Measurements from ENCODE around the gene MARCKS. TPM values are rescaled to one million over a fixed set of nuclear protein-coding genes. Genes with fewer than 3 reads are reported as not detected.

Gene MARCKS
- polyA plus RNA-seq, 4 donors: 18.1 to 82.0 (median 26.2) TPM

DNA sequence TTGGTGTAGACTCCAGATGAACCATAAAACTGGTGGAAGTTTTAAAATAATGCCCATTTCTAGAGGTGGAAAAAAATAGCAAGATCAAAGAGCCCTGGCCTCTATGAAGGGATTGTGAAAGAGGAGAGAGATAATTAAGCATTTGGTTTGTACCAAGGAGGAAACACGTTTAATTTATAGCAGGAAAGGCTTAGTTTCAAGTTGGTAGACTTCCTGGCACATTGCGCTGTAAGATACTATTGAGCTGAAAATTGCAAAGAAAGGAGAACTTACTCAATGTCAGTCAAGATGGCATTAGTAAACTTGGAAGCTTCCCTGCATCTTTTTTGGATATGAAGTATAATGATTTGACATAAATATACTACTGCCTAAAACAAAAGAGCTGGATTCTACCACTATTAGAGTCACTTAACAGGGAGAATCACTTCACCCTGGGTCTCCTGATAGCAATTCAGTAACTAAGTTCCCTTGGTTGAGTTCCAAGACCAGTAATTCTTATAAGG is 24.4 kb downstream of the MARCKS start:
- H3K36me3 ChIP-seq (ENCODE audit: control insufficient read depth in 3 of 3, insufficient read depth in 2 of 3, low read depth in 1 of 3, low read length in 3 of 3): no peaks in the 10 kb centered on the region
- H3K9me3 ChIP-seq (ENCODE audit: control insufficient read depth in 2 of 2, insufficient read depth in 1 of 2, low read depth in 1 of 2, low read length in 1 of 2): no peaks in the 10 kb centered on the region
- WGBS, 3 donors: 48 to 65% (median 55%) methylated on average over 2 of the region's 2 CpGs
- FAIRE-seq (no peak), DNase-seq (no peak)
- H3K4me1 ChIP-seq (ENCODE audit: control insufficient read depth in 3 of 3, insufficient read depth in 2 of 3, low read depth in 1 of 3, low read length in 2 of 3): no peaks in the 10 kb centered on the region
- no peak overlapping the region for H3K27ac ChIP-seq (ENCODE audit: low read depth in 1 of 3, low read length in 2 of 3)
- H3K27me3 ChIP-seq (ENCODE audit: control insufficient read depth in 3 of 3, insufficient read depth in 3 of 3, low read length in 3 of 3): no peaks in the 10 kb centered on the region
- no peak overlapping the region for H3K4me3 ChIP-seq (ENCODE audit: low read depth in 1 of 3, low read length in 3 of 3)

DNA sequence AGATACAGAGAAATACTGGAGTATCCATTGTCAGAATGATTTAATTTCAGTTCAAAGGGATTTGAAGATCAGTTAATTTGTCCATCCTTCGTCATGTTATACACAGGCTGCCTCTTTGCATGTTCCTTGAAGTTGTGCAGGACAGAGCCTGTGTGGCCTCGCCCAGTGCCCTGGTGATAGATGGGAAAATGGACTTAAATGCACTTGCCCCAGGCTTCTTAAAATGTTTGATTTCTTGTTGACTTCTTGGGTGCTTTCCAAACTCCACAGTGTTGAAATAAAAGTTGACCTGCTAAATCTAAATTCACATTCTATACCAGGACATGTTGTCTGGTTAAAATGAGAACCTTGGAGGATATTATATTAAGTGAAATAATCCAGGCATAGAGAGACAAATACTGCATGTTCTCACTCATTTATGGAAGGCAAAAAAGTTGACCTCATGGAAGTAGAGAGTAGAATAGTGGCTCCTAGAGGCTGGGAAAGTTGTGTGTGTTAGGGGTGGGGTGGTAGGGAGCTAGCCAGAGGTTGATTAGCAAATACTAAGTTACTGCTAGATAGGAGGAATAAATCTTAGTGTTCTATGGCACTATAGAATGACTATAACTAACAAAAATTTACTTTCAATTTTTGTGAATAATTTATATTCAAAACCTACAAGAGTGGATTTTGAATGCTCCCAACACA is 25.3 kb downstream of the MARCKS start:
- WGBS, 3 donors: 77 to 93% (median 91%) methylated on average over 2 of the region's 2 CpGs
- FAIRE-seq: no peak
- Histone ChIP-seq H3K27me3 (ENCODE audit: control insufficient read depth in 3 of 3, insufficient read depth in 3 of 3, low read length in 3 of 3) (no peaks in the 10 kb centered on the region), H3K36me3 (ENCODE audit: control insufficient read depth in 3 of 3, insufficient read depth in 2 of 3, low read depth in 1 of 3, low read length in 3 of 3) (no peaks in the 10 kb centered on the region), H3K4me3 (ENCODE audit: low read depth in 1 of 3, low read length in 3 of 3) (no peak overlapping the region), H3K4me1 (ENCODE audit: control insufficient read depth in 3 of 3, insufficient read depth in 2 of 3, low read depth in 1 of 3, low read length in 2 of 3) (no peaks in the 10 kb centered on the region), H3K9me3 (ENCODE audit: control insufficient read depth in 2 of 2, insufficient read depth in 1 of 2, low read depth in 1 of 2, low read length in 1 of 2) (no peaks in the 10 kb centered on the region), H3K27ac (ENCODE audit: low read depth in 1 of 3, low read length in 2 of 3) (no peak overlapping the region)
- no peak for DNase-seq

DNA sequence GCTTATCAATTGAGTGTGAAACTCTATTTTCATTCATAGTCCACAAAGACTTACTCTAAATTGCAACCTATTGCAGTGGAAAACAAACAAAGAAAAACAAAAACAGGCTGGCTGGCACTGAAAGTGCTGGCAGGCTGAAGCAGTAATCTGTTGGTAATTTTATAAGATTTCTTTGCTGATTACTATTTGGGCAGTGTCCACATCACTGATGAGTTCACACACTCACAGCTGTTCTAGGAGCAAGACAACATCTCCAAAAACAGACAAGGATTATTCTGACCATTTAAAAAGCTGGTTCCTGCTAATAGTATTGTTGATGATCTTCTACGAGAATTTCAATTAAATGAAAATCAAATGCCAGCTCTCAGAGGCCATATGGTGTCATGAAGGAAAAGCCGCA is 26.9 kb downstream of the MARCKS start:
- H3K9me3 ChIP-seq (ENCODE audit: control insufficient read depth in 2 of 2, insufficient read depth in 1 of 2, low read depth in 1 of 2, low read length in 1 of 2): no peaks in the 10 kb centered on the region
- no peak overlapping the region for H3K4me3 ChIP-seq (ENCODE audit: low read depth in 1 of 3, low read length in 3 of 3)
- no peaks in the 10 kb centered on the region for H3K4me1 ChIP-seq (ENCODE audit: control insufficient read depth in 3 of 3, insufficient read depth in 2 of 3, low read depth in 1 of 3, low read length in 2 of 3)
- no peak for DNase-seq
- 85 to 90% (median 86%) methylated on average over 2 of the region's 2 CpGs for WGBS, 3 donors
- no peaks in the 10 kb centered on the region for H3K36me3 ChIP-seq (ENCODE audit: control insufficient read depth in 3 of 3, insufficient read depth in 2 of 3, low read depth in 1 of 3, low read length in 3 of 3)
- H3K27me3 ChIP-seq (ENCODE audit: control insufficient read depth in 3 of 3, insufficient read depth in 3 of 3, low read length in 3 of 3): no peaks in the 10 kb centered on the region
- FAIRE-seq: no peak
- no peak overlapping the region for H3K27ac ChIP-seq (ENCODE audit: low read depth in 1 of 3, low read length in 2 of 3)

DNA sequence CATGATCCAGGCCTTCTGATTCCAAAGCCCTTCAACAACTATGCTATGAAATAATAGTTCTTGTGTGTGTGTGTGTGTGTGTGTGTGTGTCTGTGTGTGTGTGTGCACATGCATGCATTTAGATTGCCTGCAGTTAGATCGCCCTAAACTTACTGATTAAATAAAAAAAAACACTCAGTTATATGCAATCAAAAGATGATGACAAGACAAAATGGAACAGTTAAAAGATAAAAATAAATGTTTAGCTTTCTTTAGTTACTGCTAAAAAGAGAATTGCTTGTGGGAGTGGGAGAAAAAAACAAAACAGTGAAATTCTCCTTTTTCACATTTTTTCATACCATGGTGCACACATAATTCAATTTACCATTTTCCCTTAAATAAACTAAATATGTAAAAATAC is 29.4 kb downstream of the MARCKS start:
- DNase-seq: no peak
- Histone ChIP-seq H3K9me3 (ENCODE audit: control insufficient read depth in 2 of 2, insufficient read depth in 1 of 2, low read depth in 1 of 2, low read length in 1 of 2) (no peaks in the 10 kb centered on the region), H3K27ac (ENCODE audit: low read depth in 1 of 3, low read length in 2 of 3) (no peak overlapping the region), H3K4me3 (ENCODE audit: low read depth in 1 of 3, low read length in 3 of 3) (no peak overlapping the region), H3K27me3 (ENCODE audit: control insufficient read depth in 3 of 3, insufficient read depth in 3 of 3, low read length in 3 of 3) (no peaks in the 10 kb centered on the region), H3K4me1 (ENCODE audit: control insufficient read depth in 3 of 3, insufficient read depth in 2 of 3, low read depth in 1 of 3, low read length in 2 of 3) (no peaks in the 10 kb centered on the region), H3K36me3 (ENCODE audit: control insufficient read depth in 3 of 3, insufficient read depth in 2 of 3, low read depth in 1 of 3, low read length in 3 of 3) (no peaks in the 10 kb centered on the region)
- no peak for FAIRE-seq
- 91 to 96% (median 95%) methylated on average over 1 of the region's 1 CpG for WGBS, 3 donors

DNA sequence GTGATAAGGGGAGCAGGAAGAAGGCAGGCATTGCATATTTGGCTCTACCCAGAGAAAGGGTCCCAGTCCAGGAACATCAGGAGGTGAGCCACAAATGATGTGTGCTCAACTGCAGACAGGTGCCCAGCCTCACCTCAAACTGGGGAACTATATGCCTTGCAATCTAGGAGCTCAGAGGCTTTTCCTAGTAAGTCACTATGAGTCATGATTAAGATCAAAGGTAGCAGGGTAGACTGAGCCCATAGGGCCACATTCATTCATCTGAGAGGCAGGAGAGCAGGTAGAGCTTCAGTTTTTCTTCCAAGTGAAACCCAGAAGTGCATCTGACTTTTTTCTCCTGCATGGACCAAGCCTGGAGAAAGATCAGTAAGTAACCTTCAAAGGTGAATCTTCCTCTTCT is 31.3 kb downstream of the MARCKS start:
- no peaks in the 10 kb centered on the region for H3K27me3 ChIP-seq (ENCODE audit: control insufficient read depth in 3 of 3, insufficient read depth in 3 of 3, low read length in 3 of 3)
- H3K36me3 ChIP-seq (ENCODE audit: control insufficient read depth in 3 of 3, insufficient read depth in 2 of 3, low read depth in 1 of 3, low read length in 3 of 3): no peaks in the 10 kb centered on the region
- no peak overlapping the region for H3K27ac ChIP-seq (ENCODE audit: low read depth in 1 of 3, low read length in 2 of 3)
- no peak overlapping the region for H3K4me3 ChIP-seq (ENCODE audit: low read depth in 1 of 3, low read length in 3 of 3)
- H3K9me3 ChIP-seq (ENCODE audit: control insufficient read depth in 2 of 2, insufficient read depth in 1 of 2, low read depth in 1 of 2, low read length in 1 of 2): peaks cover 0 to 2% of the 10 kb centered on the region in 2 donors
- FAIRE-seq (no peak), DNase-seq (peak in 1 of 2 donors; percentile 48)
- H3K4me1 ChIP-seq (ENCODE audit: control insufficient read depth in 3 of 3, insufficient read depth in 2 of 3, low read depth in 1 of 3, low read length in 2 of 3): no peaks in the 10 kb centered on the region

DNA sequence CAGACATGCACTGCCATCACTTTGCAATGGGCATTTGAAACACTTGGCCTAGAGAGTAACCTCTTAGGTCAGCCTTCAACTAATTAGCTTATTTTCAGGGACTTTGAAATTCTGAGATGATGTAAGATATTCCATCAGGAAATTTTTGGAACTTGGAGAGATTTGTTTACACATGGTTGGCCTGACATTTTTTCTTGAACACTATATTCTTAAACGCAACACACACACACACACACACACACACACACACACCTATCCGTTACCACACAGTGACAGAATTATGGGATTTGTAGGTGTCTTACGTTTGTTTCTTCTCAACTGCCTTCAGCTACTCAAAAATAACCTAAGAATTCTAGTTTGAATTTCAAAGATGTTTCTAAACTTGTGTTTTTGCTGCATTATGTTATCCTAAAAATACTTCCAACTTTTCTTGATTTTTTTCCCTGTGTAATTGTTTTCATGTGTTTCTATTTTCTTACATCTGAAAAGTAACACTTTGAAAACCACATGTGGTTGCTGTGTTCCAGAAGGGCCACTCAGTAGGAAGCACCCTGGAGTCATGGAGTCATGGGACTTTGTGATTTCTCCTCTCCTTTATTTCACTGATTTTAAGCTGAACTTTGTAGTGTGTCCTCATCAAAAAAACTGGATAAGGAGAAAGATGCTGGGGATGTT is 31.9 kb downstream of the MARCKS start:
- Histone ChIP-seq H3K27me3 (ENCODE audit: control insufficient read depth in 3 of 3, insufficient read depth in 3 of 3, low read length in 3 of 3) (no peaks in the 10 kb centered on the region), H3K9me3 (ENCODE audit: control insufficient read depth in 2 of 2, insufficient read depth in 1 of 2, low read depth in 1 of 2, low read length in 1 of 2) (peaks cover 0 to 2% of the 10 kb centered on the region in 2 donors), H3K36me3 (ENCODE audit: control insufficient read depth in 3 of 3, insufficient read depth in 2 of 3, low read depth in 1 of 3, low read length in 3 of 3) (no peaks in the 10 kb centered on the region), H3K4me3 (ENCODE audit: low read depth in 1 of 3, low read length in 3 of 3) (no peak overlapping the region), H3K27ac (ENCODE audit: low read depth in 1 of 3, low read length in 2 of 3) (no peak overlapping the region), H3K4me1 (ENCODE audit: control insufficient read depth in 3 of 3, insufficient read depth in 2 of 3, low read depth in 1 of 3, low read length in 2 of 3) (no peaks in the 10 kb centered on the region)
- no peak for FAIRE-seq
- DNase-seq: no peak
- 89 to 94% (median 90%) methylated on average over 3 of the region's 3 CpGs for WGBS, 3 donors

DNA sequence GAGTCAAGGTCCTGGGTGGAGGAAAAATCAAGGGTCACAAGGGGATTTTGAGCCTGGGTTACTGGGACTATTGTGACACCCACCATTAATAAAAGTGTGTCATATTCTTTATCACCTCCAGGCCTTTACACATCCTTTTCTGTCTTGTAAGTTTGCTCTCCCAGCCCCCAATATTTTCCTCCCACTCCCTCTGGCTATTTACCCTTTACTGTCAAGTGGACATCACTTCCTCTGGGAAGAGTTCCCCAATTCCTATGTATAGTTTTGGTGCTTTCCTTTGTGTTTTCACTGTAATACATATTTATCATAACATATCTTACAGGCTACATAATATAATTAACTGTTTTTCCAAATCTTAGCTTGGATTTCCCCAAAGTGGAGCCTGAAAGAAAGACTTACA is 36.3 kb downstream of the MARCKS start:
- Histone ChIP-seq H3K9me3 (ENCODE audit: control insufficient read depth in 2 of 2, insufficient read depth in 1 of 2, low read depth in 1 of 2, low read length in 1 of 2) (peaks cover 0 to 2% of the 10 kb centered on the region in 2 donors), H3K4me1 (ENCODE audit: control insufficient read depth in 3 of 3, insufficient read depth in 2 of 3, low read depth in 1 of 3, low read length in 2 of 3) (no peaks in the 10 kb centered on the region), H3K27me3 (ENCODE audit: control insufficient read depth in 3 of 3, insufficient read depth in 3 of 3, low read length in 3 of 3) (no peaks in the 10 kb centered on the region), H3K4me3 (ENCODE audit: low read depth in 1 of 3, low read length in 3 of 3) (no peak overlapping the region), H3K27ac (ENCODE audit: low read depth in 1 of 3, low read length in 2 of 3) (no peak overlapping the region), H3K36me3 (ENCODE audit: control insufficient read depth in 3 of 3, insufficient read depth in 2 of 3, low read depth in 1 of 3, low read length in 3 of 3) (no peaks in the 10 kb centered on the region)
- no peak for DNase-seq
- no peak for FAIRE-seq

DNA sequence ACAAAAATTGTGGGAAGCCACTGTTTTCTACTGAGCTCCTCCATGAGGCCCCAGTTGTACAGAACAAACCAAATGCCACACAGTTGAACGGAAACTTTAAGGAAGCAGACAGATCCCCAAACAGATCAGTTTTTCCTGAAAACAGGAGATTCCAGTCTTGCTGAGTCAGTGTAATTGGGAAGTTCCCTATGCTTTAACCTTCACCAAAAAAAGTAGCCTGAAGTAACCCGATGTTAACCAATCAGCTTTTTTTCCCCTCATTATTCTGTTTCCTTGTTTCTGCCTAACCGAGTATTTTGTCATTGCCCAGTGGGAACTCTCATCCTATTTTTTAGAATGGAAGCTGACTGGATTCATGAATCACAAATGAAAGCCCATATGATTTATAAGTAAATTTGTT is 36.7 kb downstream of the MARCKS start:
- no peak overlapping the region for H3K4me3 ChIP-seq (ENCODE audit: low read depth in 1 of 3, low read length in 3 of 3)
- 89 to 93% (median 92%) methylated on average over 3 of the region's 3 CpGs for WGBS, 3 donors
- H3K9me3 ChIP-seq (ENCODE audit: control insufficient read depth in 2 of 2, insufficient read depth in 1 of 2, low read depth in 1 of 2, low read length in 1 of 2): peaks cover 0 to 2% of the 10 kb centered on the region in 2 donors
- no peaks in the 10 kb centered on the region for H3K27me3 ChIP-seq (ENCODE audit: control insufficient read depth in 3 of 3, insufficient read depth in 3 of 3, low read length in 3 of 3)
- H3K36me3 ChIP-seq (ENCODE audit: control insufficient read depth in 3 of 3, insufficient read depth in 2 of 3, low read depth in 1 of 3, low read length in 3 of 3): no peaks in the 10 kb centered on the region
- no peaks in the 10 kb centered on the region for H3K4me1 ChIP-seq (ENCODE audit: control insufficient read depth in 3 of 3, insufficient read depth in 2 of 3, low read depth in 1 of 3, low read length in 2 of 3)
- DNase-seq (no peak), FAIRE-seq (no peak)
- no peak overlapping the region for H3K27ac ChIP-seq (ENCODE audit: low read depth in 1 of 3, low read length in 2 of 3)
